SK-N-MC (cell line): ENCODE results near the gene MAN2B1.

Source experiments
- EZH2 ChIP-seq: fragments of 200-600 bp; sonication (generic); IDR thresholded peaks from one replicate; pipeline ENCODE4 v1.6.1; 2017; ENCODE audit warnings: antibody characterized with exemption
- POLR2AphosphoS5 ChIP-seq: IDR thresholded peaks from 2 replicates; pipeline ENCODE4 v1.6.1; 2012; ENCODE audit warnings: mild to moderate bottlenecking, low read depth, low read length, borderline replicate concordance

- TF ChIP-seq EZH2 (no peak), POLR2AphosphoS5 (no peak)
These were observed 13.5 kb upstream of the MAN2B1 start for GRCh38 chr19:12680034-12680433.
